ENCODE measurements around the gene ATP9B. TPM values are rescaled to one million over a fixed set of nuclear protein-coding genes. Genes with fewer than 3 reads are reported as not detected.

ATP9B gene
- total RNA-seq, 1 experiment from 2014 or later, result 25.5 TPM

DNA sequence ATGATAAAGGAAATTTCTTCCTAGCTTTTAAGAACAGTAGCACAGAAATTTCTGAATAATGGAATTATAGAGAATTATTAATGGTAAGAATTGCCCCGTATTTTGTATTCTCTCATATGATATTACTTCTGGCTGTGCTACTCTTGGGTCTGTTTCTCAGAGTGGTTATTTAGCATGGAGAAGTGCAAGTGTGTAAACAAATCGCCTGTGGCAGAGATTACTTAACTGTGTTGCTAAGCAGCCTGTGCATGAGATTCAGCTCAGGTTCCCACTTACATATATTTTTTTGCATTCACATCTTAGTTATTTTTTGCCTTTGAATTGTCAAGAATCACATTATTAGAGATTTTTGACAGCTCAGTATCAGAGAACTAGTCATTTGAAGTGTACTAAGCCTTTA is 246.4 kb downstream of the ATP9B start:
- no peak overlapping the region for H3K27ac Mint-ChIP-seq (ENCODE audit: low read depth, unreplicated experiment)
- BruUV-seq (replicated peaks), result no TSS peak
- no peaks in the 10 kb centered on the region for H3K27me3 Mint-ChIP-seq (ENCODE audit: insufficient read depth, unreplicated experiment)
- no peaks in the 10 kb centered on the region for H3K4me1 Mint-ChIP-seq (ENCODE audit: insufficient read depth, unreplicated experiment)
- no peak for DNase-seq (ENCODE audit: unreplicated experiment)
- intact Hi-C loops (cut with micrococcal nuclease), result no loop called here
- no peak overlapping the region for H3K4me3 Mint-ChIP-seq (ENCODE audit: unreplicated experiment)
- H3K36me3 Mint-ChIP-seq (ENCODE audit: insufficient read depth, unreplicated experiment), result peaks cover 10% of the 10 kb centered on the region
- ChIA-PET CTCF (interaction anchor here (0.6 kb wide), 1 partner anchor 621 kb away, joined by 4 read pairs; no protein-coding TSS in a partner anchor), POLR2A (no interaction called here)
- H3K9me3 Mint-ChIP-seq (ENCODE audit: unreplicated experiment), result peaks cover 8% of the 10 kb centered on the region
- TF ChIP-seq, protein P1, sequence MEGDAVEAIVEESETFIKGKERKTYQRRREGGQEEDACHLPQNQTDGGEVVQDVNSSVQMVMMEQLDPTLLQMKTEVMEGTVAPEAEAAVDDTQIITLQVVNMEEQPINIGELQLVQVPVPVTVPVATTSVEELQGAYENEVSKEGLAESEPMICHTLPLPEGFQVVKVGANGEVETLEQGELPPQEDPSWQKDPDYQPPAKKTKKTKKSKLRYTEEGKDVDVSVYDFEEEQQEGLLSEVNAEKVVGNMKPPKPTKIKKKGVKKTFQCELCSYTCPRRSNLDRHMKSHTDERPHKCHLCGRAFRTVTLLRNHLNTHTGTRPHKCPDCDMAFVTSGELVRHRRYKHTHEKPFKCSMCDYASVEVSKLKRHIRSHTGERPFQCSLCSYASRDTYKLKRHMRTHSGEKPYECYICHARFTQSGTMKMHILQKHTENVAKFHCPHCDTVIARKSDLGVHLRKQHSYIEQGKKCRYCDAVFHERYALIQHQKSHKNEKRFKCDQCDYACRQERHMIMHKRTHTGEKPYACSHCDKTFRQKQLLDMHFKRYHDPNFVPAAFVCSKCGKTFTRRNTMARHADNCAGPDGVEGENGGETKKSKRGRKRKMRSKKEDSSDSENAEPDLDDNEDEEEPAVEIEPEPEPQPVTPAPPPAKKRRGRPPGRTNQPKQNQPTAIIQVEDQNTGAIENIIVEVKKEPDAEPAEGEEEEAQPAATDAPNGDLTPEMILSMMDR (IDR thresholded peaks at IDR 0.05; ENCODE audit: unreplicated experiment), result no peak

DNA sequence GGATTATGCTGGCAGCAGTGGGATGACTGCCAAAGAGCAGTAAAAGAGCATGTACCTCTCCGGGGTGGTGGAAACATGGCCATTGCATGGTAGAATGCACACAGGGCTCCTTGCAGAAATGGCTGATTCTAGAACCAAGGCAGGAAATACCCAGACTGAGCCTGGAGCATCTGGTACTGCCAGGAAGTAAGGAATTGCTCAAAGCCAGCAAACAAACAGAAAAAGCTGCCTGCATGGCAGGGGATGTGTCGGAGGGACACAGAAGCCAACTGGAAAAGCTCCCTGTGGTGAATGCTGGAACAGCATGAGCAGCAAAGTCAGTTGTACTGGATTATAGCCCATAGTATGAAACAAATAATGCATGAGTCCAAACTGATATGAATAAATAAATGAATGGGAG is 248.5 kb downstream of the ATP9B start:
- intact Hi-C loops (cut with micrococcal nuclease), result no loop called here
- TF ChIP-seq, protein P1 (IDR thresholded peaks at IDR 0.05; ENCODE audit: unreplicated experiment), result no peak
- no peak overlapping the region for H3K27ac Mint-ChIP-seq (ENCODE audit: low read depth, unreplicated experiment)
- H3K27me3 Mint-ChIP-seq (ENCODE audit: insufficient read depth, unreplicated experiment), result no peaks in the 10 kb centered on the region
- ChIA-PET POLR2A (no interaction called here), CTCF (no interaction called here)
- no peak for DNase-seq (ENCODE audit: unreplicated experiment)
- H3K9me3 Mint-ChIP-seq (ENCODE audit: unreplicated experiment), result peaks cover 8% of the 10 kb centered on the region
- peaks cover 10% of the 10 kb centered on the region for H3K36me3 Mint-ChIP-seq (ENCODE audit: insufficient read depth, unreplicated experiment)
- BruUV-seq (replicated peaks), result no TSS peak
- no peak overlapping the region for H3K4me3 Mint-ChIP-seq (ENCODE audit: unreplicated experiment)
- no peaks in the 10 kb centered on the region for H3K4me1 Mint-ChIP-seq (ENCODE audit: insufficient read depth, unreplicated experiment)

DNA sequence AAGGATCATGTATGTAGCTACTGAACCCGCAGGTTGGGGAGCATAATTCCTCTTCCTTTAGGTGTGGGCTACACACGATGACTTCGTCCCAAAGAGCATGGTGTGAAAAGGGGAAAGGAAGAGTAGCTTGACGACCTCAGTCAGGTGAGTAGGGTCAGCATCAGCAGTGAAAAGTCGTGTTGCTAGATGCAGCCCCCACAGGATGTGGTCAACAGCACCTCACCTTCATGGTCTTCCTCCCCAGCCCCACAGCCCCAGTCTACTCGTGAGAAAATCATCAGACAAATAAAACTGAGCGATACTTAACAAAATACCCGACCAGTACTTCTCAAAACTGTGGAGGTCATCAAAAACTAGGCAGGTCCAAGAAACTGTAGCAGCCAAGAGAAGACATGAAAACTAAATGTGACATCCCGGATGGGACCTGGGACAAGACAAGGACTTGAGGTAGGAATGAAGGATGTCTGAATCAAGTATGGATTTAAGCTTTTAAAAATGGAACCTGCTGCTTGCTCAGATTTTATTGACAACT is 249.0 kb downstream of the ATP9B start:
- POLR2A ChIA-PET, result no interaction called here
- Mint-ChIP-seq H3K36me3 (ENCODE audit: insufficient read depth, unreplicated experiment) (peaks cover 10% of the 10 kb centered on the region), H3K4me1 (ENCODE audit: insufficient read depth, unreplicated experiment) (no peaks in the 10 kb centered on the region), H3K27me3 (ENCODE audit: insufficient read depth, unreplicated experiment) (no peaks in the 10 kb centered on the region), H3K4me3 (ENCODE audit: unreplicated experiment) (no peak overlapping the region), H3K9me3 (ENCODE audit: unreplicated experiment) (peaks cover 8% of the 10 kb centered on the region), H3K27ac (ENCODE audit: low read depth, unreplicated experiment) (no peak overlapping the region)
- CTCF ChIA-PET, result no interaction called here
- DNase-seq (ENCODE audit: unreplicated experiment), result no peak
- TF ChIP-seq, protein P1 (IDR thresholded peaks at IDR 0.05; ENCODE audit: unreplicated experiment), result no peak
- no TSS peak for BruUV-seq (replicated peaks)
- intact Hi-C loops (cut with micrococcal nuclease), result no loop called here

DNA sequence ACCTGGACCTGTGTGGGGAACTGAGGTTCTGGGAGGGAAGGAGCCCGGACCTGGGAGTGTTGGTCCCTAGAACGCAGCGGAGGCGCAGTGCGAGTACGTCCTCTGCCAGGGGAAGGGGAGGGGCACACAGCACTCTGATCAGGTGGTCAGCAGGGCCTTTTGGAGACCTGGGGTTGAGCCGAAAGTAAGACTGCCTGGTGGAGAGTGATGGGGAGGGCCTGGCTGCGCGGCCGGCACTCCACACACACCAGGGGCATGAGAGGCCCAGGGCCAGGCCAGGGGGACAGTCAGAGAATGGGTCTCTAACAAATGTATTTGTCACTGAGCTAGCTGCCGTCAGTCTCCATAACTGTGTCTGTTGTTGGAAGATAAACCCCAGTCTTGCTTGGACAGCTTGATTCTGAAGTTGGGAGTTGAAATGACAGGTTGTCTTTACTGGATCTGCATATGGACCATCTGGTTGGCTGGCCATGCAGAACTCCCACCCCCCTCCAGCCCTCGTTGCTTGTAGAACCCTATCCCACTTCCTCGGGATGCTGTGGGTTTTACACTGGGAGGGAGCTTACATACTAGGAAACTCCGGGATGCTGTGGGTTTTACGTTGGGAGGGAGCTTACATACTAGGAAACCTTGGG is 251.1 kb downstream of the ATP9B start:
- peaks cover 10% of the 10 kb centered on the region for H3K36me3 Mint-ChIP-seq (ENCODE audit: insufficient read depth, unreplicated experiment)
- no peak overlapping the region for H3K27ac Mint-ChIP-seq (ENCODE audit: low read depth, unreplicated experiment)
- no peak for DNase-seq (ENCODE audit: unreplicated experiment)
- peaks cover 8% of the 10 kb centered on the region for H3K9me3 Mint-ChIP-seq (ENCODE audit: unreplicated experiment)
- ChIA-PET POLR2A (interaction anchor here (0.6 kb wide), 1 partner anchor 917 kb away, joined by 3 read pairs; no protein-coding TSS in a partner anchor), CTCF (interaction anchor here (0.9 kb wide), 1 partner anchor 282 kb away, joined by 3 read pairs; no protein-coding TSS in a partner anchor)
- no peaks in the 10 kb centered on the region for H3K4me1 Mint-ChIP-seq (ENCODE audit: insufficient read depth, unreplicated experiment)
- no peak overlapping the region for H3K4me3 Mint-ChIP-seq (ENCODE audit: unreplicated experiment)
- BruUV-seq (replicated peaks), result no TSS peak
- TF ChIP-seq, protein P1 (IDR thresholded peaks at IDR 0.05; ENCODE audit: unreplicated experiment), result no peak
- H3K27me3 Mint-ChIP-seq (ENCODE audit: insufficient read depth, unreplicated experiment), result no peaks in the 10 kb centered on the region
- intact Hi-C loops (cut with micrococcal nuclease), result no loop called here
